ENCODE data around the gene DBF4B. TPM values are rescaled to one million over a fixed set of nuclear protein-coding genes. Genes with fewer than 3 reads are reported as not detected.

Gene DBF4B
- total RNA-seq, 8 experiments from 2014 or later, result 2.8 to 20.0 (median 6.1) TPM

DNA sequence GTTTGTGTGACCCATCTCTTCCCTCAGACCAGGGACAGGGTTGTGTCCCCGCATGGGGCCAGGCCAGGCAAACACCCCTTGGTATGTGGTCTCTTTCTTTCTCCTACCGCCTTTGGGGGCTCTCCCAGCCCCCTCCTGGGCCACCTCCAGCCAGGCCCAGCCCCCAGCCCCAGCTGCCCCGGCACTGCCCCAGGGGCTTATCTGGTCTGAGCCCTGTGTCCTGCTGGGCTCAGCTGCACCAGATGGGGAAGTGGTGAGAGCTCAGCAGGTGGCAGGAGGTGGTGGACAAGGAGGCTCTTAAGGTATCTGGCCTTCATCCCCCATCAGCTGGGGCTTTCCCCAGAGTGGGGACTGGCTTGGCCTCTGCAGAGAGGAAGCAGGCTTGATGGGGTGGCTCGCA is 59.0 kb downstream of the DBF4B start:
- Histone ChIP-seq H3K4me1 (replicated peaks in 1 of 2) (peaks cover 0 to under 1% of the 10 kb centered on the region in 2 donors), H3K27ac (no peak overlapping the region)

DNA sequence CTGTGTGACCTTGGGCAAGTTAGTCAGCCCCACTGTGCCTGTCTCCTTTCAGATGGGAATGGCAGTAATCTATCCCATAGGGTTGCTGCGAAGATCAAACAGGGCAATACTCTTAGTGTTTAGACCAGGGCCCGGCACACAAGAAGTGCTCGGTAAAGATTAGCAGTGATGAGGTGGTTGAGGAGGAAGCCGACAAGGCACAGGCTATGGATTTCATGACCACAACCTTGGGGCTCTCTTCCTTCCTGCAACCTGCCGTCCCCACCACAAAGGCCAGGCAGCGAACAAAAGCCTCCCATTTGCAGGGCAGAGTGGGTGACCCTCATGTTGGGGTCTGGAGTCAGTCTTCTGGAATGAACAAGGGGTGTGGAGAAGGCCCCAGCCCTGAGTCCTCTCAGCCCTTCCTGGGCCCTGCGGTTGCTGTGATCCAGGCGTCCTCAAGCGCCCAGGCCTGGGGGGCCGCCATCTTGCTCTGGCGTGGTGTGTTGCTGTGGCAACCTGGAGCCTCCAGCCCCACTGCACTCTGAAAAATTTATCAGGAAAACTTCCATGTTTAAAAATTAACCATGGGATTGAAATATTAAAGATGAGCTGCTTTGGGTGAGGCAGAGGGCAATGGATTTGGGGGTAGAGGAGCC is 60.2 kb downstream of the DBF4B start:
- WGBS, 10 experiments, result 80 to 100% (median 95%) methylated on average over 1 to 3 of the region's 11 CpGs; no CpG with 5 or more reads in 4 of the 10 experiments
- Histone ChIP-seq H3K27ac (no peak overlapping the region), H3K4me1 (replicated peaks in 1 of 2) (peaks cover 0 to 9% of the 10 kb centered on the region in 2 donors), H3K4me3 (no peak overlapping the region)
- no peak for ATAC-seq (replicated peaks in 6 of 8)
- in situ Hi-C loops (cut with MboI; ENCODE audit: low pct_unique_long_range_greater_than_20kb in 2 of 9, low sequenced_read_pairs in 9 of 9, unreplicated experiment in 9 of 9), result loop anchor here in 1 of 9 experiments (25.0 kb wide), 1 partner anchor 94 kb away; no protein-coding TSS in a partner anchor

More for the DNA sequence above, 59.0 kb downstream of the DBF4B start:
- in situ Hi-C loops (cut with MboI; ENCODE audit: low pct_unique_long_range_greater_than_20kb in 2 of 9, low sequenced_read_pairs in 9 of 9, unreplicated experiment in 9 of 9), result loop anchor here in 1 of 9 experiments (25.0 kb wide), 1 partner anchor 95 kb away; no protein-coding TSS in a partner anchor
- WGBS, 10 experiments, result 0% methylated on average over 1 of the region's 4 CpGs; no CpG with 5 or more reads in 9 of the 10 experiments
- H3K4me3 ChIP-seq, result no peak overlapping the region
- ATAC-seq (replicated peaks in 6 of 8), result no peak

DNA sequence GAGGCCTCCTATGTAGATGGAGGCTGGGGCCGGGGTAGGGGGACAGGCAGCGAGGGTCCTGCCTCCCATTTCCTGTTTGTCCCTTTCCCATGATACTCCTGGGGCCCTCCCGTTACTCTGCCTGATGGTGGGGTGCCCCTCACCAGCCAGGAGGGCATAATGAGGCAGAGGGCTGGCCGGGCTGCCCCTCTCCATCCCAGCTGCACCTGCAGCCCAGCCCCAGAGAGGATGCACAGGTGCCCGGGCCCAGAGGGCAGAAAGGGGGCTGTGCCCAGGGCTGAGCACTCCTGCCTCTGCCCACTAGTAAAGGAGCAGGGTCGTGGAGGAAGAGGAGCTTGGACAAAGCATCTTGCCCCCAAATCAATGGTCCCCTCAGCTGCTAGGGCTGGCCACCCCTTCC is 60.8 kb downstream of the DBF4B start:
- WGBS, 10 experiments, result 0 to 83% (median 39%) methylated on average over 1 to 3 of the region's 6 CpGs; no CpG with 5 or more reads in 4 of the 10 experiments
- no peak overlapping the region for H3K4me3 ChIP-seq
- in situ Hi-C loops (cut with MboI; ENCODE audit: low pct_unique_long_range_greater_than_20kb in 2 of 9, low sequenced_read_pairs in 9 of 9, unreplicated experiment in 9 of 9), result loop anchor here in 1 of 9 experiments (25.0 kb wide), 1 partner anchor 93 kb away; no protein-coding TSS in a partner anchor
- H3K4me1 ChIP-seq (replicated peaks in 1 of 2), result peaks cover 0 to 9% of the 10 kb centered on the region in 2 donors
- peak in 1 of 8 experiments; percentile 2 for ATAC-seq (replicated peaks in 6 of 8)
- no peak overlapping the region for H3K27ac ChIP-seq

DNA sequence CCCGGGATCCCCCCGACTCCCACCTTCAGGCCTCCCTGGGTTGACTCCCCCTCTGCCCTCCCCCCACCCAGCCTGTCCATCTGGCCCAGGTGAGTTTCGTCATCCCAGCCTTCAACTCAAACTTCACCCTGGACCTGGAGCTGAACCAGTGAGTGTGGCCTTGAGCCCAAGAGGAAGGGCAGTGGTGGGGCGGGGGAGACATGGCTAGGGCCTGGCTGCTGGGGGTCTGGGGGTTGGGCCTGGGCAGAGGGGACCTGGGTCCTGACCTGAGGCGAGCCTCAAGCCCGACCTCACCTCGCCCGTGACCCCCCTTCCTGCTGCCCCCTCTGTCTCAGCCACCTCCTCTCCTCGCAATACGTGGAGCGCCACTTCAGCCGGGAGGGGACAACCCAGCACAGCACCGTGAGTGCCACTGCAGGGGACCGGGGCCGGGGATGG is 61.2 kb downstream of the DBF4B start:
- in situ Hi-C loops (cut with MboI; ENCODE audit: low pct_unique_long_range_greater_than_20kb in 2 of 9, low sequenced_read_pairs in 9 of 9, unreplicated experiment in 9 of 9), result loop anchor here in 4 of 9 experiments (10.0 to 25.0 kb wide), 2 partner anchors 93 to 95 kb away; no protein-coding TSS in a partner anchor

DNA sequence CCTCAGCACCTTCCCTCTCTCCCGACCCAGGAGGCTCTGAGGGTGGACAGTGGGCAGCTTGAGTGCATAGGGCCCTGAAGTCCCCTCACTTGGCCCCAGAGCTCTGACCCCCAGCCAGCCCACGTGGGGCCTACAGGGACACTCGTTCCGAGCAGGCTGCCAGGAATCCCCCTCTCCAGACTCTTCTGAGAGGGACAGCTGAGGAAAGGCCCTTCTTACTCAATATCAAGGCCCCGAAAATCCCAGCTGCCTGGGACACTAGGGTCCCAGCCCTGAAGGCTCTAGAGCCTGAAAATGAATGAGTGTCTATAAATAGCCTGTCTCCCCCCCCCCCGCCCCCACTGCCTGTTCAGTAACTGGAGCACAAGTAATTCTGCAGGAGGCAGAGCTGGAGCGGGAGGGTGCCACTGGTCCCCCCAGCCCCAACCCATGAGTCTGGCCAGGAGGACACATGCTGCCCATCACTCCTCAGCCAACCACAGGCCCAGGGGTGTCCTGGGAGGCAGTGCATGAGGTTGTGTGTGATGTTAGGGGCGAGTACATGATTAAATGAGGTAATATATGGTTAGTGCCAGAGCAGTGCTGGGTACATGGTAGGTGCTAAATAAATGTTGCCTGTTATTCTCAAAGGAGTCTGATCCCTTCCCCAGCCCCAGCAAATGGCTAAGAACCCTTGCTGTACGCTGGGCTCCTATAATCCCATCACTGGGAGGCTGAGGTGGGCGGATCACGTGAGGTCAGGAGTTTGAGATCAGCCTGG is 61.9 kb downstream of the DBF4B start:
- in situ Hi-C loops (cut with MboI; ENCODE audit: low pct_unique_long_range_greater_than_20kb in 2 of 9, low sequenced_read_pairs in 9 of 9, unreplicated experiment in 9 of 9), result loop anchor here in 4 of 9 experiments (10.0 to 25.0 kb wide), 2 partner anchors 92 to 94 kb away; no protein-coding TSS in a partner anchor
- WGBS, 10 experiments, result 60 to 100% (median 96%) methylated on average over 1 to 4 of the region's 11 CpGs; no CpG with 5 or more reads in 3 of the 10 experiments
- Histone ChIP-seq H3K4me1 (replicated peaks in 1 of 2) (peaks cover 0 to 9% of the 10 kb centered on the region in 2 donors), H3K4me3 (no peak overlapping the region), H3K27ac (no peak overlapping the region)
- no peak for ATAC-seq (replicated peaks in 6 of 8)

More for the DNA sequence above, 61.2 kb downstream of the DBF4B start:
- Histone ChIP-seq H3K27ac (no peak overlapping the region), H3K4me3 (no peak overlapping the region), H3K4me1 (replicated peaks in 1 of 2) (peaks cover 0 to 9% of the 10 kb centered on the region in 2 donors)
- no peak for ATAC-seq (replicated peaks in 6 of 8)
- no CpG with 5 or more reads among the region's 15 CpGs for WGBS, 10 experiments

DNA sequence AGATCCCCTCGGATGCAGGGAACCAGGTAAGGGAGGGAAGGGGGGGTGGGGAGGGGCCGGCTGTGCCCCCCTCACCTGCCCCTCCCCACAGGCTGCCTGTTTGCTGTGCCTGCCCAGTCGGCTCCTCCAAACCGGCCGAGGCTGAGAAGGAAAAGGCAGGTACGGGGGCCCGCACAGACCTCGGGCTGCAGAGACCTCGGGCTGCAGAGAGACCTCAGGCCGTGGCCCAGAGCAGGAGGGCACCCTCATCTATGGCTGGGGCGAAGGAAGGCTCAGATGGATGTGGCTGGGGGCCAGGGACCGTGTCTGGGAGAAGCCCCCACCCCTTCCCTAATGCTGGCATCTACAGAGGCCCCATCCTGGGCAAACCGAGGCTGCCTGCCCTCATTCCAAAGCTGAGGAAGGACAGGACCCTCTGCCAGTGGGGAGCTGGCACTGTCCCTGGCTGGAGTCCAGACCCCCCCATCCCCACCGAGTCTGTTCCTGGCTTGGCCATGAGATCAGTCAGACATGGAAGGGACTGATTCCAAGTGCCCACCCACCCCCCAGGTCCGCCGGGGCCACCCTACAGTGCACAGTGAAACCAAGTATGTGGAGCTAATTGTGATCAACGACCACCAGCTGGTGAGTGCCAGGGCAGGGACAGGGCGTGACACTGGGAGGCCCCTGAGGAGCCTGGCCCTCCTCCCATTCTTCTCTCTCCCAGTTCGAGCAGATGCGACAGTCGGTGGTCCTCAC is 64.0 kb downstream of the DBF4B start:
- no peak overlapping the region for H3K4me3 ChIP-seq
- no peak for ATAC-seq (replicated peaks in 6 of 8)
- 71% methylated on average over 4 of the region's 21 CpGs; no CpG with 5 or more reads in 9 of the 10 experiments for WGBS, 10 experiments
- peaks cover 0 to 9% of the 10 kb centered on the region in 2 donors for H3K4me1 ChIP-seq (replicated peaks in 1 of 2)
- no peak overlapping the region for H3K27ac ChIP-seq
- in situ Hi-C loops (cut with MboI; ENCODE audit: low pct_unique_long_range_greater_than_20kb in 2 of 9, low sequenced_read_pairs in 9 of 9, unreplicated experiment in 9 of 9), result loop anchor here in 4 of 9 experiments (10.0 to 25.0 kb wide), 2 partner anchors 90 to 92 kb away; no protein-coding TSS in a partner anchor

DNA sequence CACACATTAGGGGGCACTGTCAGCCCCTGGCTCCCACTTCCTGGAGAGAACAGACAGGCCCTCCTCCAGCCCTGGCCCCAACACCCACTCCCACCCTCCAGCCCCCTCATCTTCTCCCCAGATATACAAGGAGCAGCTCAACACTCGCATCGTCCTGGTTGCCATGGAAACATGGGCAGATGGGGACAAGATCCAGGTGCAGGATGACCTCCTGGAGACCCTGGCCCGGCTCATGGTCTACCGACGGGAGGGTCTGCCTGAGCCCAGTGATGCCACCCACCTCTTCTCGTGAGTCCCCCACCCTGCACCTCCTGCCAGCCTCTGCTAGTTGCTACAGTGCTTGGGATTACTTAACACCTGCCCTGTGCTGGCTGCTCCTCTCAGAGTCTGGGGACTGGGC is 64.7 kb downstream of the DBF4B start:
- WGBS, 10 experiments, result no CpG with 5 or more reads among the region's 6 CpGs
- Histone ChIP-seq H3K27ac (no peak overlapping the region), H3K4me1 (replicated peaks in 1 of 2) (peaks cover 0 to 9% of the 10 kb centered on the region in 2 donors), H3K4me3 (no peak overlapping the region)
- in situ Hi-C loops (cut with MboI; ENCODE audit: low pct_unique_long_range_greater_than_20kb in 2 of 9, low sequenced_read_pairs in 9 of 9, unreplicated experiment in 9 of 9), result loop anchor here in 4 of 9 experiments (10.0 to 25.0 kb wide), 2 partner anchors 89 to 92 kb away; no protein-coding TSS in a partner anchor
- no peak for ATAC-seq (replicated peaks in 6 of 8)

DNA sequence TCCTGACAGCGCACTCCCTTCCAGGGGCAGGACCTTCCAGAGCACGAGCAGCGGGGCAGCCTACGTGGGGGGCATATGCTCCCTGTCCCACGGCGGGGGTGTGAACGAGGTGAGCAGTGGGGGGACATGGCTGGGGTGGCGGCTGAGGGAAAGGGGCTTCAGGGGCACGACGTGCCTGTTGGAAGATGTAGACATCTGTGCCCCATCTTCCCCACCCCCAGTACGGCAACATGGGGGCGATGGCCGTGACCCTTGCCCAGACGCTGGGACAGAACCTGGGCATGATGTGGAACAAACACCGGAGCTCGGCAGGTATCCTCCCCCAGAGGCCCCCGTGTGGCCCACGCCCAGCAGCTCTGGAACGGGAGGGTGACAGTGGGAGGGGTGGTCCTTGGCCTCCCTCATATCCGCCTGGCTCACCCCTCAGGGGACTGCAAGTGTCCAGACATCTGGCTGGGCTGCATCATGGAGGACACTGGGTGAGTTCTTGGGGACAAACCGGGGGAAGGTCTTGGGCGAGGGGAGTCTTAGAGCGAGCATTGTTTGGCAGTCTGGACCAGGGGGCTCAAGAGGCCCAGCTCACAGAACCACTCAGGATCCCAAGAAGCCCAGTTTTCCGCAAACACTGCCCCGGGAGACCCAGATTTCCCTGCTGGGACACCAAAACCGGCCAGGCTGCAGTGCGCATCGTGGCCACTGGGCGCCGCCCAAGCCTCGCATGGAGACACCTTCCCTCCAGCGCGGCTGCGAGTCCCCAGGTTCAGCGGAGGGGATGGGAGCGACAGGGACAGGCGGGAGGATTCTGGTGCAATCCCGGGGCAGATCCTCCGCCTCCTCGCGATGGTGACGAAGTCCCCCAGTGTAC is 66.0 kb downstream of the DBF4B start:
- in situ Hi-C loops (cut with MboI; ENCODE audit: low pct_unique_long_range_greater_than_20kb in 2 of 9, low sequenced_read_pairs in 9 of 9, unreplicated experiment in 9 of 9), result loop anchor here in 4 of 9 experiments (10.0 to 25.0 kb wide), 2 partner anchors 88 to 90 kb away; no protein-coding TSS in a partner anchor
- peak overlapping the region; percentile 16 to 41 for H3K27ac ChIP-seq

DNA sequence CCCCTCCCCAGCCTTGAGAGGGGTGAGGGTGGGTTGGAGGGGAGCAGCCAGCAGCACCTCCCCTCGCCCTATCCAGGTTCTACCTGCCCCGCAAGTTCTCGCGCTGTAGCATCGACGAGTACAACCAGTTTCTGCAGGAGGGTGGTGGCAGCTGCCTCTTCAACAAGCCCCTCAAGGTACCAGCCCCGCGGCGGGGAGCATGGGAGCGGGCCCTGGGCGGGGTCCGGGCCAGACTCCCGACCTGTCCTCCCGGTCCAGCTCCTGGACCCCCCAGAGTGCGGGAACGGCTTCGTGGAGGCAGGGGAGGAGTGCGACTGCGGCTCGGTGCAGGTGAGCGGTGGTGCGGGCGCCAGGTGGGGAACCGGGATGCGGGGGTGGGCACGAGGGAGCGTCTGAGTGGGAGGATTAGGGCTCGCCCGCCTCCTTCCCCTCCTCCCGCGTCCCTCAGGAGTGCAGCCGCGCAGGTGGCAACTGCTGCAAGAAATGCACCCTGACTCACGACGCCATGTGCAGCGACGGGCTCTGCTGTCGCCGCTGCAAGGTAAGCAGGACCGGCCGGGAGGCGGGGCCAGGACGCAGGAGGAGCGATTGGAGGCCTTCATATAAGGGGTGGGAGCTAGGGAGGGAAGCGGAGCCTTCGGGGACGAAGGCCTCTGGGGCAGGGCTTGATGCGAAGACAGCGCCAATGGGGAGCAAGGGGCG is 66.8 kb downstream of the DBF4B start:
- 1% methylated on average over 13 of the region's 50 CpGs; no CpG with 5 or more reads in 9 of the 10 experiments for WGBS, 10 experiments
- peak overlapping the region; percentile 34 to 55 (median 44) for H3K4me3 ChIP-seq
- H3K4me1 ChIP-seq (replicated peaks in 1 of 2), result peaks cover 10 to 19% of the 10 kb centered on the region in 2 donors
- peak overlapping the region; percentile 1 to 41 for H3K27ac ChIP-seq
- in situ Hi-C loops (cut with MboI; ENCODE audit: low pct_unique_long_range_greater_than_20kb in 2 of 9, low sequenced_read_pairs in 9 of 9, unreplicated experiment in 9 of 9), result loop anchor here in 3 of 9 experiments (10.0 kb wide), 1 partner anchor 90 kb away; no protein-coding TSS in a partner anchor
- peak; percentile 83 to 92 (median 88) for ATAC-seq (replicated peaks in 6 of 8)

More for the DNA sequence above, 66.0 kb downstream of the DBF4B start:
- Histone ChIP-seq H3K4me3 (peak overlapping the region; percentile 34 to 55 (median 44)), H3K4me1 (replicated peaks in 1 of 2) (peaks cover 8 to 17% of the 10 kb centered on the region in 2 donors)
- WGBS, 10 experiments, result 0 to 60% (median 2%) methylated on average over 1 to 5 of the region's 42 CpGs; no CpG with 5 or more reads in 6 of the 10 experiments
- ATAC-seq (replicated peaks in 6 of 8), result peak; percentile 10 to 50 (median 30)

DNA sequence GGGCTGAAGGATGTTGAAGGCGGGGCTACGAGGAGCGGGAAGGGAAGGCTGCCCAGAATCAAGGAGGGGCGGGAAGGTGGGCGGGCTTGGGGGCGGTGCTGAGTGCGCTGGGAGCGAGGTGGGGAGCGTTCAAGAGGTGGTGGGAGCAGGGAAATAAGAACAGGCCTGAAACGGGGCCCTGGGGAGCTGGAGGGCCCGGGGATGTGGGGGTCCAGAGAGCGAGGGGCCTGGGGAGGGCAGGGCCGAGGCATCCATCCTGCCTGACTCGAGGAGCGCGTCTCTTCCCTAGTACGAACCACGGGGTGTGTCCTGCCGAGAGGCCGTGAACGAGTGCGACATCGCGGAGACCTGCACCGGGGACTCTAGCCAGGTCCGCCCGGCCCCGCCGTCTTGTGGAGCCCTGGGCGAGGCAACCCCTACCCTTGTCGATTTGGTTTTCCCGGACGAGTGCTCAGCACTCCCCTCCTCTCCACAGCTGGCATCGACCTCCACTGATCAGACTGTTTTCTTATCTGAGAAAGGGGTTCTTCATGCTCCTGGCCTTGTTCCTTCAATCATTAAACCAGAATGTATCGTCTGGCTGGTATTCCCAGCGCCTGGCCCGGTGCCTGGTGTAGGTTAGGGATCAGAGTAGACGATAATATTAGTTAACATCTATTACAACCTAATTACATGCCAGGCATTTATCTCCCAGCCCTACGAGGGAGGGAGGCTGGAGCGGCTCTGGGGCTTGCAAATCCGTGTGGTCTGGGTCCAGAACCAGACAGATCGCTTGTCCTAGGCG is 67.6 kb downstream of the DBF4B start:
- 24 to 80% (median 25%) methylated on average over 3 to 14 of the region's 43 CpGs; no CpG with 5 or more reads in 6 of the 10 experiments for WGBS, 10 experiments
- peak in 6 of 8 experiments; percentile 24 to 52 (median 36) for ATAC-seq (replicated peaks in 6 of 8)
- Histone ChIP-seq H3K4me1 (replicated peaks in 1 of 2) (peaks cover 10 to 19% of the 10 kb centered on the region in 2 donors), H3K4me3 (peak overlapping the region; percentile 34 to 55 (median 44)), H3K27ac (peak overlapping the region; percentile 28 to 44)
- in situ Hi-C loops (cut with MboI; ENCODE audit: low pct_unique_long_range_greater_than_20kb in 2 of 9, low sequenced_read_pairs in 9 of 9, unreplicated experiment in 9 of 9), result loop anchor here in 3 of 9 experiments (10.0 kb wide), 1 partner anchor 89 kb away; no protein-coding TSS in a partner anchor
